Measurements from ENCODE around the gene TLX2.

Gene TLX2

DNA sequence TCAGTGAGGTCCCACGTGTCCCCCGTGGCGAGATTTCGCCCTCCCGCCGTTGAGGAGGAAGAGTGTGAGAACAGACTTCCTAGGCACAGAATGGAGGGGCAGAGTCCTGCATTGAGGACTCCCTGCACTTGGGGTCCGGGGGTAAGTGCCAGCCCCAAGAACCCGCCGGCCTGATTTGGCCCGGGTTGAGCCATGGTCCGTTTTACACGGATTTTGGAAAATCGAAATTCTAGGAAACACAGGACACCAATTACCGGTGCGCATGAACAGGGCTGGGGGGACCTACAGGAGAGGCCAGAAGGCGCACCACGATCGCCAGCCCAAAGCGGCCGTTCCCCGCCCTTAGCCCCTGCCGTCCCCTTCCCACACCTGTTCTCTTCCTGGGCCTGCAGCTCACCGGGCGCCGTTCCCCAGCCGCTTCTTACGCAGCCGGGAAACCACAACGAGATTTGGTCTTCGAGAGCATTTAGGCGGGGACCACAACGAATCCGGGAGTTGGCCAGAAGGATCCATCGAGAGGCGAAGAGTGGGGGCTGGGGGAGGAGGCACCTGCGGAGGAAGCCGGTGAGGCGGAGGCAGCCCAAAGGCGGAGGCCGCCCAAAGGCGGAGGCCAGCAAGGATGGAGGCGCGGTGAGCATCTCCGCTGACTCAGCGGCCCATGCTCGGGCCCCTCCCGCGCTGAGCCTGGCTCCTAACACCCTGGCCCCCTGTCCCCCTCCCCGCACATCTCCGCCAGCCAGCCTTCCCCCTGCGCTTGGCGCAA is 464 bp upstream of the TLX2 start (continued):
- TF ChIP-seq, protein P1, sequence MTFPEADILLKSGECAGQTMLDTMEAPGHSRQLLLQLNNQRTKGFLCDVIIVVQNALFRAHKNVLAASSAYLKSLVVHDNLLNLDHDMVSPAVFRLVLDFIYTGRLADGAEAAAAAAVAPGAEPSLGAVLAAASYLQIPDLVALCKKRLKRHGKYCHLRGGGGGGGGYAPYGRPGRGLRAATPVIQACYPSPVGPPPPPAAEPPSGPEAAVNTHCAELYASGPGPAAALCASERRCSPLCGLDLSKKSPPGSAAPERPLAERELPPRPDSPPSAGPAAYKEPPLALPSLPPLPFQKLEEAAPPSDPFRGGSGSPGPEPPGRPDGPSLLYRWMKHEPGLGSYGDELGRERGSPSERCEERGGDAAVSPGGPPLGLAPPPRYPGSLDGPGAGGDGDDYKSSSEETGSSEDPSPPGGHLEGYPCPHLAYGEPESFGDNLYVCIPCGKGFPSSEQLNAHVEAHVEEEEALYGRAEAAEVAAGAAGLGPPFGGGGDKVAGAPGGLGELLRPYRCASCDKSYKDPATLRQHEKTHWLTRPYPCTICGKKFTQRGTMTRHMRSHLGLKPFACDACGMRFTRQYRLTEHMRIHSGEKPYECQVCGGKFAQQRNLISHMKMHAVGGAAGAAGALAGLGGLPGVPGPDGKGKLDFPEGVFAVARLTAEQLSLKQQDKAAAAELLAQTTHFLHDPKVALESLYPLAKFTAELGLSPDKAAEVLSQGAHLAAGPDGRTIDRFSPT (tag by site-specific recombination; IDR thresholded peaks at IDR 0.05) = no peak
- TF ChIP-seq ZNF169 (tag by site-specific recombination; IDR thresholded peaks at IDR 0.05) (no peak), ZNF221 (tag by site-specific recombination; IDR thresholded peaks at IDR 0.05; ENCODE audit: borderline replicate concordance) (no peak)

GRCh38 chr2:74515271-74515980 is 1.2 kb downstream of the TLX2 start:
- no peak for TF ChIP-seq PRDM1 (tag by site-specific recombination; IDR thresholded peaks at IDR 0.05)
- no peak for TF ChIP-seq SP3 (tag by site-specific recombination; IDR thresholded peaks at IDR 0.05)
- no peak for TF ChIP-seq ZNF521 (tag by site-specific recombination; IDR thresholded peaks at IDR 0.05)
- TF ChIP-seq, protein P2, sequence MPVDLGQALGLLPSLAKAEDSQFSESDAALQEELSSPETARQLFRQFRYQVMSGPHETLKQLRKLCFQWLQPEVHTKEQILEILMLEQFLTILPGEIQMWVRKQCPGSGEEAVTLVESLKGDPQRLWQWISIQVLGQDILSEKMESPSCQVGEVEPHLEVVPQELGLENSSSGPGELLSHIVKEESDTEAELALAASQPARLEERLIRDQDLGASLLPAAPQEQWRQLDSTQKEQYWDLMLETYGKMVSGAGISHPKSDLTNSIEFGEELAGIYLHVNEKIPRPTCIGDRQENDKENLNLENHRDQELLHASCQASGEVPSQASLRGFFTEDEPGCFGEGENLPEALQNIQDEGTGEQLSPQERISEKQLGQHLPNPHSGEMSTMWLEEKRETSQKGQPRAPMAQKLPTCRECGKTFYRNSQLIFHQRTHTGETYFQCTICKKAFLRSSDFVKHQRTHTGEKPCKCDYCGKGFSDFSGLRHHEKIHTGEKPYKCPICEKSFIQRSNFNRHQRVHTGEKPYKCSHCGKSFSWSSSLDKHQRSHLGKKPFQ (tag by site-specific recombination; IDR thresholded peaks at IDR 0.05) = no peak
- TF ChIP-seq ZNF311 (tag by site-specific recombination; IDR thresholded peaks at IDR 0.05; ENCODE audit: borderline replicate concordance) = no peak
- no peak for TF ChIP-seq AEBP2 (tag by site-specific recombination; IDR thresholded peaks at IDR 0.05; ENCODE audit: borderline replicate concordance)
- TF ChIP-seq ZNF341 (tag by site-specific recombination; IDR thresholded peaks at IDR 0.05; ENCODE audit: low read depth) = no peak
- no peak for TF ChIP-seq ZFP69B (tag by site-specific recombination; IDR thresholded peaks at IDR 0.05)
- TF ChIP-seq, protein P3, sequence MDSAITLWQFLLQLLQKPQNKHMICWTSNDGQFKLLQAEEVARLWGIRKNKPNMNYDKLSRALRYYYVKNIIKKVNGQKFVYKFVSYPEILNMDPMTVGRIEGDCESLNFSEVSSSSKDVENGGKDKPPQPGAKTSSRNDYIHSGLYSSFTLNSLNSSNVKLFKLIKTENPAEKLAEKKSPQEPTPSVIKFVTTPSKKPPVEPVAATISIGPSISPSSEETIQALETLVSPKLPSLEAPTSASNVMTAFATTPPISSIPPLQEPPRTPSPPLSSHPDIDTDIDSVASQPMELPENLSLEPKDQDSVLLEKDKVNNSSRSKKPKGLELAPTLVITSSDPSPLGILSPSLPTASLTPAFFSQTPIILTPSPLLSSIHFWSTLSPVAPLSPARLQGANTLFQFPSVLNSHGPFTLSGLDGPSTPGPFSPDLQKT (IDR thresholded peaks at IDR 0.05; ENCODE audit: borderline replicate concordance, low read depth, low read length) = no peak
- no peak for TF ChIP-seq KLF1 (tag by site-specific recombination; IDR thresholded peaks at IDR 0.05)
- TF ChIP-seq ZNF248 (tag by site-specific recombination; IDR thresholded peaks at IDR 0.05) = no peak
- Histone ChIP-seq H3K27ac (ENCODE audit: extremely low read depth, low read depth, low read length) (no peak overlapping the region), H3K36me3 (ENCODE audit: control insufficient read depth in 2 of 2, insufficient read depth in 1 of 2, low read length in 2 of 2) (no peaks in the 10 kb centered on the region), H3K4me1 (ENCODE audit: control insufficient read depth, insufficient read depth, low read length) (no peaks in the 10 kb centered on the region), H3K9me3 (ENCODE audit: control insufficient read depth, insufficient read depth, low read depth, low read length) (no peaks in the 10 kb centered on the region), H3K4me3 (ENCODE audit: low read depth, low read length) (no peak overlapping the region)
- ChIA-PET CTCF (no interaction called here), POLR2A (interaction anchor here (0.9 to 1.0 kb wide), 2 partner anchors 10 to 14 kb away, joined by 3 to 4 read pairs; partner anchors contain the start of genes AUP1, DQX1 and HTRA2)

- no peak for TF ChIP-seq ZNF416 (tag by site-specific recombination; IDR thresholded peaks at IDR 0.05)
- Histone ChIP-seq H3K27ac (ENCODE audit: extremely low read depth, low read depth, low read length) (no peak overlapping the region), H3K36me3 (ENCODE audit: control insufficient read depth in 2 of 2, insufficient read depth in 1 of 2, low read length in 2 of 2) (no peaks in the 10 kb centered on the region), H3K9me3 (ENCODE audit: control insufficient read depth, insufficient read depth, low read depth, low read length) (no peaks in the 10 kb centered on the region), H3K4me3 (ENCODE audit: low read depth, low read length) (no peak overlapping the region), H3K4me1 (ENCODE audit: control insufficient read depth, insufficient read depth, low read length) (no peaks in the 10 kb centered on the region)
- CTCF ChIA-PET = no interaction called here
- POLR2A ChIA-PET = no interaction called here
These were observed 1.9 kb downstream of the TLX2 start for GRCh38 chr2:74515981-74516633.

Data from HEK293 (cell line).